Left ventricle myocardium superior (tissue), 1 donor: Measurements from ENCODE around the gene B4GALT4. TPM values are rescaled to one million over a fixed set of nuclear protein-coding genes. Genes with fewer than 3 reads are reported as not detected.
"Not testable (repeated sequence)": the region's sequence is repeated elsewhere in the genome, so short reads cannot be mapped to it uniquely, and the experiment has no call there.

Experiments
- ATAC-seq: fragments of 200-7000 bp; cut with Tn5 transposase; one replicate; pipeline ENCODE4 v1.9.1; 2020; ENCODE audit warnings: mild to moderate bottlenecking, moderate library complexity
- DNase-seq: peaks from one replicate; pipeline ENCODE4 v3.0.0-alpha.2; 2020
- intact Hi-C: fragments of 100-400 bp; cut with micrococcal nuclease; formaldehyde crosslinking; loops from one replicate; pipeline ENCODE4 v1.11.0; 2022
- long read RNA-seq: library from polyadenylated mRNA; unstranded; transcript quantifications from one replicate; pipeline ENCODE4 v2.0.0, GENCODE V29; 2021
- total RNA-seq: library from RNA; stranded (reverse); fragmentation: NEBNext Ultra II Directional; extraction: Animal tissue kit (Norgen Biotek cat#: 25700); gene quantifications from one replicate; pipeline ENCODE4 v1.2.1, GENCODE V29; 2021
- donor health status: DM: no; HTN: yes; CAD: no; lungs with severe emphysema.

Gene B4GALT4
- 11.8 TPM for total RNA-seq
- long read RNA-seq, transcript B4GALT4-202 (8 exons, 2,459 nt): major isoform, 8 of 23 reads
- long read RNA-seq, partial matches to known transcripts: 2 of 23 reads
- long read RNA-seq, other reads (novel, unspliced or antisense): 11 of 23 reads

DNA sequence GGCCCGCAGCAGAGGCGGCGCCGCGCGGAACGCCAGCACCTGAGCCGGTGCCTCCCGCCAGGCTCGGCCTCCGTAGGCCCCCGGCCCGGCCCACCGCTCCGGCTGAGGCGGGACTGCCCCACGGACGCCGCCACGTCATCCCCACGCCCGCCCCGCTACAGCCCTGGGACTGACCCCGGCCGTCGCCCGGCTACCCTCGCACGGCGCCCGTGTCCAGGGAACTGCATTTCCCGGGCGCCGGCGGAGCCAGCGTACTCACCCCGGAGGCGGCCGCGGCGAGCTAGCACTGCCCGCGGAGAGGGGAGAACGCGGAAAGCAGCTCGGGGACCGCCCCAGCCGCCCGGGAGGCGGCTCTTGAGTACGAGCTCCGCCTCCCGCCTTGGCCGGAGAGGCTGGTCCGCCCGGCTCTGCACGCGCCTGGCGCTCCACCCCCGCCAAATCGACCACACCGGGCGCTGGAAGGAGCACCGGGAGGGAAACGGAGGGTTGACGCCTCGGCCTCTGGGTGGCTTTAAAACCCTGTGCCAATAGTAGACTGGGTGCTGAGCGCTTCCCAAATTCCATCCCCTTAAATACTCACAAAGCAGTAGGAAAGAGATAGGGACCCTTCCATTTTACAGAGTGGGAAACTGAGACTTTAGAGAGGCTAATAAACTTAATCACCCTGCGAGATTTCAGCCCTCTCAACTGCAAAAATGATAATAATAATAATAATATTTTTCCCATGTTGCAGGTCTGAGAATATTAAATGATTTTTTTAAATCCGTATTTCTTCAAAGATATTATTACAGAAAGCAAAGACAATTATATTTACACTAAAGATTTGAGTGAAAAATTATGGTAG lies at the start of gene B4GALT4:
TSS of gene B4GALT4 (minus strand) at position 288 of the 844 bp plus-strand sequence. CDS start 10,779 bp downstream, outside the sequence.
- DNase-seq: peak; percentile 93
- intact Hi-C loops: no loop called here

DNA sequence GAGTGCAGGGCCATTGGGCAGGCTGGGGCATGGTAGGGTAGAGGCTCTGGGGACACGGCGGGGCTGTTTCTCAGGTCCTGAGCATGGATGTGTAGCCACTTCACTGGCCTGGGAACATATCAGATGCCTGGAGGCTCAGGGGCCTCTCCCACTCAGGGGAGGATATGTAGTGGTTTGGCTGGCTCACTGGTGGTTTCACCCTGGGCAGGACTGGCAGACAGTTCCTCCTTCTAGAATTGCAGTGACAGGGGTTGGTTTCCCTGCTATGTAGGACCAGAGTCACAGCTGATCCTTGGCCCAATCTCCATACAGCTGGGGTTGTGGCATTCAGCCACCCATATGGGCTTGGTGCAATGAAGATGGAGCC lies 48.7 kb upstream of the B4GALT4 start:
- DNase-seq (no peak), ATAC-seq (no peak)
- intact Hi-C loops: no loop called here

More for the DNA sequence above, at the start of gene B4GALT4:
- ATAC-seq: peak; percentile 96

- ATAC-seq: no peak
- intact Hi-C loops: no loop called here
- no peak for DNase-seq
Observed at GRCh38 chr3:119288669-119289403, 48.2 kb upstream of the B4GALT4 start.

DNA sequence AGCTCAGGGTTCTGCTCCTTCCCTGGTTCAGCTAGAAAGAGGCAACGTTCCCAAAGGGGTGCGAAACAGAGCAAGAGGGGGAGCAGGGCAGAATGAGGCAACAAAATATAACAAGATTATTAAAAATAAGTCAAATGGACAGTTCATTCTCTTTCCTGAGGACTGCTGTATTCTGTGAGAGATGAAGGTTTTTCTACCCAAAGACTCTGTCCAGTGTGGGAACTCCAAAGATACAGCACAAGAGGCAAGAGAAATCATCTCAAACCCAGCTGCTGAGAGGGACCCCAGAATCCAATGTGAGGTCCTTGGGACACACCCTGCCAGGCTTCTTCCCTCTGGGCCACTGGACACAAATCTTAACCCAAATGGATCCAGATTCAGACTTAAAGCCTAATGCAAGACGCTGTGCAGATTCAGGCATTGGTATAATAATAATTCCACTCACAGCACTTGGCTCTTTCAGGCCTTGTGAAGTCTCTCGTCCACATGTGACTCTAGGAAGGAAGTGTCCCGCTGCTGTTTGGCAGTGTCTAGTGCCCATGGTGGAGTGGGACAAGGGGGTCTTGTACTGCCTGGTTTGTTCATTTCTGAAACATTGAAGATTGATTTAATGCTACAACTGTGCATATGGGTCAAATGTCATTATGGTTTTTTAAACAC lies 39.0 kb upstream of the B4GALT4 start:
- ATAC-seq: peak; percentile 50
- DNase-seq: no peak

DNA sequence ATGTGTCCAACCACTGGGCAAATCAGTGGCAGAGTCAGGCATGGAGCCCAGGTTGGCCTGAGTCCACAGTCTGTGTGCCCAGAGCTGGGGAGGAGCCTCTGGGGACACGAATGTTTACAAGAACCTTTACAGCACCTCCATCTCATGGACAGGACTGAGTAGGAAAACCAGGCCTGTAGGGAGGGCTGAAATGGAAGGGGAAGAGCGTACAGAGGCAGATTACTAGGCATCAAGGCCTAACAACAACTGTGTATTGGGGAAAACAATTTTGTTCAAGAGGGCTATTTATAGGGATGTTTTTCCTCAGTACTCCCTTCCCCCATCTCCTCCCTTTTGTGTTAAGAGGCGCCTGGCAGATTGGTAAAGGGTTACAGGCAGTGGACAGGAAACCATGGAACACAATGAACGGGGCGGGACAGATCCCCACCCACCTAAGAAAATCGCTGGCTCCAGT lies 38.5 kb upstream of the B4GALT4 start:
- DNase-seq (peak; percentile 85), ATAC-seq (peak; percentile 91)
- intact Hi-C loops: loop anchor here (5.0 to 10.0 kb wide), 3 partner anchors 56 to 406 kb away; no protein-coding TSS in a partner anchor

More for the DNA sequence above, 39.0 kb upstream of the B4GALT4 start:
- intact Hi-C loops: loop anchor here (5.0 to 10.0 kb wide), 3 partner anchors 55 to 405 kb away; no protein-coding TSS in a partner anchor

- no peak for DNase-seq
- intact Hi-C loops: loop anchor here (5.0 to 10.0 kb wide), 3 partner anchors 58 to 408 kb away; no protein-coding TSS in a partner anchor
- no peak for ATAC-seq
Observed at GRCh38 chr3:119276680-119277079, 36.0 kb upstream of the B4GALT4 start.

DNA sequence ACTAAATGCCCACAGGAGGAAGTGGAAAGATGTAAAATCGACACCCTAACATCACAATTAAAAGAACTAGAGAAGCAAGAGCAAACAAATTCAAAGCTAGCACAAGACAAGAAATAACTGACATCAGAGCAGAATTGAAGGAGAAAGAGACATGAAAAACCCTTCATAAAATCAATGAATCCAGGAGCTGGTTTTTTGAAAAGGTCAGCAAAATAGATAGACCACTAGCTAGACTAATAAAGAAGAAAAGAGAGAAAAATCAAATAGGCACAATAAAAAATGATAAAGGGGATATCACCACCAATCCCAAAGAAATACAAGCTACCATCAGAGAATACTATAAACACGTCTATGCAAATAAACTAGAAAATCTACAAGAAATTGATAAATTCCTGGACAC lies 29.5 kb upstream of the B4GALT4 start:
- intact Hi-C loops: loop anchor here (10.0 kb wide), 2 partner anchors 65 to 415 kb away; no protein-coding TSS in a partner anchor
- ATAC-seq: not testable (repeated sequence)

GRCh38 chr3:119261055-119261454 lies 20.4 kb upstream of the B4GALT4 start:
- intact Hi-C loops: no loop called here

More for the DNA sequence above, 29.5 kb upstream of the B4GALT4 start:
- DNase-seq: not testable (repeated sequence)

DNA sequence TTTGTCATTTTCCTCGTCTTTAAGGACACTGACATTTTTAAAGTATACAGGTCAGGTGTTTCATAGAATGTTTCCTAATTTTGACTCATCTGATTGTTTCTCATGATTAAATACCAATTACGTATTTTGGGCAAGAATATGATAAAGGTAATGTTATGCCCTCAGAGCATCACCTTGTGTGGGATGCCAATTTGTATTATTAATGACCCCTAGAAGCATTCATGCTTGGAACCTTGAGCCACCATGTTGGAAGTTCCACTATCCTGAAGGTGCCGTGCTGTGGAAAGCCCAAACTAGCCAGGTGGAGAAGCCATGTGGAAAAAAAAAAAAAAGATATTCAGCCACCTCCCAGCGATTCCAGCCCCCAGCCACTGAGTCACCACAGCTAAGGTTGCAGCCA lies 19.1 kb upstream of the B4GALT4 start:
- no peak for DNase-seq
- intact Hi-C loops: no loop called here
- no peak for ATAC-seq

More at GRCh38 chr3:119261055-119261454, 20.4 kb upstream of the B4GALT4 start:
- DNase-seq (no peak), ATAC-seq (no peak)

GRCh38 chr3:119258915-119259314 lies 18.2 kb upstream of the B4GALT4 start:
- intact Hi-C loops: no loop called here
- peak; percentile 49 for ATAC-seq
- no peak for DNase-seq

GRCh38 chr3:119257654-119258410 lies 17.2 kb upstream of the B4GALT4 start:
- peak; percentile 93 for ATAC-seq
- no peak for DNase-seq
- intact Hi-C loops: no loop called here

GRCh38 chr3:119257111-119257510 lies 16.4 kb upstream of the B4GALT4 start:
- peak; percentile 20 for ATAC-seq
- DNase-seq: no peak
- intact Hi-C loops: no loop called here

GRCh38 chr3:119255214-119255613 lies 14.5 kb upstream of the B4GALT4 start:
- no peak for ATAC-seq
- intact Hi-C loops: no loop called here

DNA sequence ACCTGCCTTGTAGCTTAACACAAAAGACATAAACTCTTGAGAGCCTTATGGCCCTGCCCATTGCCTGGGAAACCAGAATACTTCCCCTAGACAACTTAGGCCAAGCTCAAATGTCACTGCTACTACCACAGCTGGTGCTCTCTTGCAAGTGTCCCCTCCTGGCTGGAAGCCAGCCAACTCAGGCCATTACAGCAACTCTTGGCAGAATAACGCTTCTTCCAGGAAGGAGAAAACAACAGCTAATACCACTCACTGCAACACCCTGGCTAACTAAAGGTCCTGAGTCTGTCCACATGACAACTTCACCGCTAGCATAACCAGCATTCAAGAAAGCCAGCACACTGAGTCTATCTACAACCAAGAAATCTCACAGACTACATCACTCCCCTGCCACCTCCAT lies 5.1 kb upstream of the B4GALT4 start:
- peak; percentile 1 for ATAC-seq
- DNase-seq: peak; percentile 65
- intact Hi-C loops: no loop called here

More at GRCh38 chr3:119255214-119255613, 14.5 kb upstream of the B4GALT4 start:
- no peak for DNase-seq

DNA sequence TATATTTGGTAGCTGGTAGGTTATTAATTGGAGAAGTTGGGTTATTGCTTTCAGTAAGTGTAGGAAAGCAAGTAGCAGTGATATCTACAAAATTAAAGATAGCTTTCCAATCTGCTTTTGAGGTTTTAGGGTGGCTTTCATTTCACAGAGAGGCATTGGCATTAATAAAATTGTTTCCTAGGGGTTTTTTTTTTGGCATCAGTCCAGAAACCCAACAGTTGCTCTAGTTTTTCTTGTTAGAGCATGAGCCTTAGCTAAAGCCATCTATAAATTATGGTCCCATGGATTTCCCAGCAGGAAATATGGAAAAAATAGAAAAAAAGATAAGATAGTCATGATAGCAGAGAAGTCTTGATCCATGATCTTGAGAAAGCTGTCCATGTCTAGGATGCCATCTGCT lies 3.0 kb upstream of the B4GALT4 start:
- DNase-seq (no peak), ATAC-seq (no peak)
- intact Hi-C loops: no loop called here

GRCh38 chr3:119243058-119243529 lies 2.4 kb upstream of the B4GALT4 start:
- intact Hi-C loops, ATAC-seq: not testable (repeated sequence)

DNA sequence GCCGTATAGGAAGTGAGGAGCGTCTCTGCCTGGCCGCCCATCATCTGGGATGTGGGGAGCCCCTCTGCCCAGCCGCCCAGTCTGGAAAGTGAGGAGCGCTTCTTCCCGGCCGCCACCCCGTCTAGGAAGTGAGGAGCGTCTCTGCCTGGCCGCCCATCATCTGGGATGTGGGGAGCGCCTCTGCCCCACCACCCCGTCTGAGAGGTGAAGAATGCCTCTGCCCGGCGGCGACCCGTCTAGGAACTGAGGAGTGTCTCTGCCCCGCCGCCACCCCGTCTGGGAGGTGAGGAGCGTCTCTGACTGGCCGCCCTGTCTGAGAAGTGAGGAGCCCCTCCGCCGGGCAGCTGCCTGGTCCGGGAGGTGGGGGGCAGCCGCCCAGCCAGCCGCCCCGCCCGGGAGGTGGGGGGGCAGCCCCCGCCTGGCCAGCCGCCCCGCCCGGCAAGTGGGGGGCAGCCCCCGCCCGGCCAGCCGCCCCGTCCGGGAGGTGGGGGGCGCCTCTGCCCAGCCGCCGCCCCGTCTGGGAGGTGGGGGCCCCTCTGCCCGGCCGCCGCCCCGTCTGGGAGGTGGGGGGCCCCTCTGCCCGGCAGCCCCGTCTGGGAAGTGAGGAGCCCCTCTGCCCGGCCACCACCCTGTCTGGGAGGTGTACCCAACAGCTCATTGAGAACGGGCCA lies 1.8 kb upstream of the B4GALT4 start:
- ATAC-seq, DNase-seq, intact Hi-C loops: not testable (repeated sequence)

More at GRCh38 chr3:119243058-119243529, 2.4 kb upstream of the B4GALT4 start:
- DNase-seq: not testable (repeated sequence)
